Measurements from ENCODE around the gene CPEB4.
A peak's percentile ranks its signal among the peaks of the same experiment; 100 is the strongest.

CPEB4 gene

DNA sequence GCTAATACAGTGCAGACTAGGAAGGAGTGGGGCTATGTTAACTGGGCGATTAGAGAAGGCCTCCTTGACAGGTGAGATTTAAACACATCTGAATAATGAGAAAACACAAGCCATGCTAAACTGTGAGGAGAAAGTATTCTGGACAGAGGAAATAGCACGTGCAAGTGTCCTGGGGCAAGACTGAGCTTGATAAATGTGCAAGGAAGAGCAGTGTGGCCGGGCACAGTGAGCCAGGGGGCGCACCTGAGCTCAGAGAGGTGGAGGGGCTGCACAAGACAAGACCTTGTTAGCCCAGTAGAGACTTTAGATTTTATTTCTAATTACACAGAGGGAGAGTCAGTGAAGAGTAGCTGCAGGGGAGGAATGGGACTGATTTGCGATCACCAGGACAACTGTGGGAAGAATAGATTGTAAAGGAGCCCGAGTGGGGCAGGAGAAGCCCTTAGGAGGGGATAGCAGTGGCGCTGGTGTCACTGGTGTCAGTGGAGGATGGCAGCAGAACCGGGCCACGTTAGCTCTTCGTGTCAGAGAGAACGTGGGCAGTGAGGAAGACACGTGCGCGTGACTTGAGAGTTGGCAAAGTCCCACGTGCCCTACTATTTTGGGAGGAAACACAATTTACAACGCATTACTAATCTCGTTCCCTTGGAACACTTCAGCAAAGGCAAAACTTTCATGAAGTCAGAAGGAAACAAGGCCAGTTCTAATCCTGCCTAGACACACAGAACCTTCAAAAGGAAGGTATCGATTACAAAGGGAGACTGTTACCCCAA is 82.9 kb downstream of the CPEB4 start:
- Histone ChIP-seq H3K4me2 (ENCODE audit: low read length, poor library complexity, severe bottlenecking) (no peak overlapping the region), H3K4me3 (ENCODE audit: insufficient read depth in 1 of 2, low read depth in 1 of 2, low read length in 2 of 2) (no peak overlapping the region), H2BK5ac (ENCODE audit: low read depth, low read length, poor library complexity, severe bottlenecking) (no peak overlapping the region), H3K27ac (ENCODE audit: low read length, poor library complexity, severe bottlenecking) (no peak overlapping the region), H2AFZ (ENCODE audit: low read depth, low read length) (no peak overlapping the region), H3K9ac (ENCODE audit: low read length) (no peak overlapping the region), H3K18ac (ENCODE audit: low read depth in 1 of 2, low read length in 2 of 2) (peak overlapping the region in 1 of 2 experiments; percentile 7), H3K36me3 (ENCODE audit: control insufficient read depth in 1 of 2, insufficient read depth in 2 of 2, low read depth in 1 of 2, low read length in 2 of 2) (no peaks in the 10 kb centered on the region), H3K23ac (ENCODE audit: low read length in 2 of 2) (no peak overlapping the region), H2BK15ac (ENCODE audit: low read depth, poor library complexity, severe bottlenecking) (peak overlapping the region; percentile 96), H4K91ac (ENCODE audit: low read length) (peak overlapping the region; percentile 82), H3K79me1 (replicated peaks; ENCODE audit: low read length, poor library complexity, severe bottlenecking) (no peaks in the 10 kb centered on the region), H3K27me3 (ENCODE audit: control insufficient read depth in 1 of 2, insufficient read depth in 1 of 2, low read length in 2 of 2) (peaks cover 0 to 8% of the 10 kb centered on the region in 2 experiments), H3K4me1 (ENCODE audit: control insufficient read depth, insufficient read depth, low read depth, low read length) (peaks cover 18% of the 10 kb centered on the region), H2AK5ac (ENCODE audit: low read length, severe bottlenecking) (no peak overlapping the region), H2BK120ac (ENCODE audit: low read depth, low read length) (no peak overlapping the region), H4K8ac (ENCODE audit: low read length) (no peak overlapping the region), H3K9me3 (ENCODE audit: control insufficient read depth, low read length) (no peaks in the 10 kb centered on the region), H3K4ac (ENCODE audit: low read depth in 1 of 2, low read length in 2 of 2) (peak overlapping the region in 1 of 2 experiments; percentile 77), H3K14ac (ENCODE audit: low read length in 2 of 2) (no peak overlapping the region), H2BK12ac (ENCODE audit: low read length in 2 of 2) (peak overlapping the region; percentile 43 to 52)
- WGBS = 96% methylated on average over 17 of the region's 18 CpGs
- no peak for DNase-seq

DNA sequence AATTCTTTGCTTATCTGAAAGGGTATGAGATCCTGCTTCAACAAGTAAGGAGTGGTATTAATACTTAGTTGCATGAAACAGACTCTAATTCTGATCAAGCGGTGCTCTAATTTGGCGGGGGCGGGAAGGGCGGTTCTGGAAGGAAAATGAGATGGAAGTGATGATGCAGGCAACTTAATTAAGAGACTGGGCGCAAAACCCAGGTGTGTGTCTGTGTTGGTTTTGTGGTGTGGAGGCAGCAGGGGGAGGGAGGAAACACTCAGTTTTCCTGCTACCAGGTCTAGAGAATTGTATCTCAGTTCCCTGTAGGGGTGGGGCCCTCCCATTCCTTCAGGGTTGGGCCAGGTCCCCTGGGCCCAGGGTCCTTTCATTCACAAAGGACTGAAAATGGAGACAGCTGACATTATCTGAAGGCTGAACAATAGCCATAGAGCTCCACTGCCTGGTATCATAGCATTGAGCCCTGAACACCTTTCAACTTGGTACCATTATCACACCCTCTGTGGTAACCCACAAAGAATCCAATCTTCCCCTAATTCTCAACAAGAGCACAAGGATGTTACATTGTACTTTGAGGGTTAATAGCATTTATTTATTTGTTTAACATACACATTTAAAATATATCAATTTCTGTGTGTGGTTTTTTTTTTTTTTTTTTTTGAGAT is 83.7 kb downstream of the CPEB4 start:
- no peaks in the 10 kb centered on the region for H3K79me1 ChIP-seq (replicated peaks; ENCODE audit: low read length, poor library complexity, severe bottlenecking)
- H2AFZ ChIP-seq (ENCODE audit: low read depth, low read length) = no peak overlapping the region
- peaks cover 0 to 8% of the 10 kb centered on the region in 2 experiments for H3K27me3 ChIP-seq (ENCODE audit: control insufficient read depth in 1 of 2, insufficient read depth in 1 of 2, low read length in 2 of 2)
- peak overlapping the region in 1 of 2 experiments; percentile 0 for H3K18ac ChIP-seq (ENCODE audit: low read depth in 1 of 2, low read length in 2 of 2)
- H3K4me2 ChIP-seq (ENCODE audit: low read length, poor library complexity, severe bottlenecking) = no peak overlapping the region
- no peak overlapping the region for H2BK5ac ChIP-seq (ENCODE audit: low read depth, low read length, poor library complexity, severe bottlenecking)
- no peak overlapping the region for H3K23ac ChIP-seq (ENCODE audit: low read length in 2 of 2)
- H3K36me3 ChIP-seq (ENCODE audit: control insufficient read depth in 1 of 2, insufficient read depth in 2 of 2, low read depth in 1 of 2, low read length in 2 of 2) = no peaks in the 10 kb centered on the region
- H4K91ac ChIP-seq (ENCODE audit: low read length) = no peak overlapping the region
- peak overlapping the region in 1 of 2 experiments; percentile 31 for H2BK12ac ChIP-seq (ENCODE audit: low read length in 2 of 2)
- DNase-seq = no peak
- peak overlapping the region in 1 of 2 experiments; percentile 77 for H3K4ac ChIP-seq (ENCODE audit: low read depth in 1 of 2, low read length in 2 of 2)
- H2BK15ac ChIP-seq (ENCODE audit: low read depth, poor library complexity, severe bottlenecking) = no peak overlapping the region
- H4K8ac ChIP-seq (ENCODE audit: low read length) = no peak overlapping the region
- no peak overlapping the region for H2AK5ac ChIP-seq (ENCODE audit: low read length, severe bottlenecking)
- H3K9me3 ChIP-seq (ENCODE audit: control insufficient read depth, low read length) = no peaks in the 10 kb centered on the region
- no peak overlapping the region for H3K14ac ChIP-seq (ENCODE audit: low read length in 2 of 2)
- WGBS = over 99% methylated on average over 5 of the region's 5 CpGs
- no peak overlapping the region for H3K27ac ChIP-seq (ENCODE audit: low read length, poor library complexity, severe bottlenecking)
- no peak overlapping the region for H3K4me3 ChIP-seq (ENCODE audit: insufficient read depth in 1 of 2, low read depth in 1 of 2, low read length in 2 of 2)
- no peak overlapping the region for H3K9ac ChIP-seq (ENCODE audit: low read length)
- H2BK120ac ChIP-seq (ENCODE audit: low read depth, low read length) = no peak overlapping the region
- H3K4me1 ChIP-seq (ENCODE audit: control insufficient read depth, insufficient read depth, low read depth, low read length) = peaks cover 18% of the 10 kb centered on the region

DNA sequence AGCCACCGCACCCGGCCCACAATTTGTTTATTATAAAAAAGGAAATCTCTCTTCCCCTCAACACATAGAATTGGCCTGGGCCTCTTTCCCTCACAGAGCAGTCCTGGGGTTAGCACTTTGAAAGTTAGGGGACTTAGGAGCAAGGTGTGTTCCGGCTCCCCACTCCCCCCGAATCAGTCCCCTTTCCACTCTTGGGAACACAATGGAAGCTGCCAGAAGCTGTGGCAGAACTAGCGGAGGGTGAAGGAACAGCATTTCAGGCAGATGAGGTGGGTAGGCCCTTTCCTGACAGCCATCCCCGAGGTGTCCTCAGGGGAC is 84.4 kb downstream of the CPEB4 start:
- H2BK120ac ChIP-seq (ENCODE audit: low read depth, low read length) = peak overlapping the region; percentile 66
- peak overlapping the region; percentile 30 for H2AFZ ChIP-seq (ENCODE audit: low read depth, low read length)
- H3K9me3 ChIP-seq (ENCODE audit: control insufficient read depth, low read length) = no peaks in the 10 kb centered on the region
- H2BK5ac ChIP-seq (ENCODE audit: low read depth, low read length, poor library complexity, severe bottlenecking) = no peak overlapping the region
- peak overlapping the region in 1 of 2 experiments; percentile 70 for H2BK12ac ChIP-seq (ENCODE audit: low read length in 2 of 2)
- peak overlapping the region; percentile 62 for H4K8ac ChIP-seq (ENCODE audit: low read length)
- peaks cover 0 to 8% of the 10 kb centered on the region in 2 experiments for H3K27me3 ChIP-seq (ENCODE audit: control insufficient read depth in 1 of 2, insufficient read depth in 1 of 2, low read length in 2 of 2)
- H3K18ac ChIP-seq (ENCODE audit: low read depth in 1 of 2, low read length in 2 of 2) = peak overlapping the region; percentile 1 to 90
- peak overlapping the region; percentile 72 for H3K4me2 ChIP-seq (ENCODE audit: low read length, poor library complexity, severe bottlenecking)
- DNase-seq = no peak
- no peaks in the 10 kb centered on the region for H3K36me3 ChIP-seq (ENCODE audit: control insufficient read depth in 1 of 2, insufficient read depth in 2 of 2, low read depth in 1 of 2, low read length in 2 of 2)
- peak overlapping the region in 1 of 2 experiments; percentile 78 for H3K14ac ChIP-seq (ENCODE audit: low read length in 2 of 2)
- peaks cover 18% of the 10 kb centered on the region for H3K4me1 ChIP-seq (ENCODE audit: control insufficient read depth, insufficient read depth, low read depth, low read length)
- peak overlapping the region; percentile 79 for H3K9ac ChIP-seq (ENCODE audit: low read length)
- no peak overlapping the region for H4K91ac ChIP-seq (ENCODE audit: low read length)
- H3K27ac ChIP-seq (ENCODE audit: low read length, poor library complexity, severe bottlenecking) = no peak overlapping the region
- 76% methylated on average over 4 of the region's 6 CpGs for WGBS
- H2BK15ac ChIP-seq (ENCODE audit: low read depth, poor library complexity, severe bottlenecking) = no peak overlapping the region
- peak overlapping the region; percentile 45 to 77 for H3K4me3 ChIP-seq (ENCODE audit: insufficient read depth in 1 of 2, low read depth in 1 of 2, low read length in 2 of 2)
- H2AK5ac ChIP-seq (ENCODE audit: low read length, severe bottlenecking) = peak overlapping the region; percentile 57
- no peak overlapping the region for H3K23ac ChIP-seq (ENCODE audit: low read length in 2 of 2)
- H3K79me1 ChIP-seq (replicated peaks; ENCODE audit: low read length, poor library complexity, severe bottlenecking) = no peaks in the 10 kb centered on the region
- no peak overlapping the region for H3K4ac ChIP-seq (ENCODE audit: low read depth in 1 of 2, low read length in 2 of 2)

DNA sequence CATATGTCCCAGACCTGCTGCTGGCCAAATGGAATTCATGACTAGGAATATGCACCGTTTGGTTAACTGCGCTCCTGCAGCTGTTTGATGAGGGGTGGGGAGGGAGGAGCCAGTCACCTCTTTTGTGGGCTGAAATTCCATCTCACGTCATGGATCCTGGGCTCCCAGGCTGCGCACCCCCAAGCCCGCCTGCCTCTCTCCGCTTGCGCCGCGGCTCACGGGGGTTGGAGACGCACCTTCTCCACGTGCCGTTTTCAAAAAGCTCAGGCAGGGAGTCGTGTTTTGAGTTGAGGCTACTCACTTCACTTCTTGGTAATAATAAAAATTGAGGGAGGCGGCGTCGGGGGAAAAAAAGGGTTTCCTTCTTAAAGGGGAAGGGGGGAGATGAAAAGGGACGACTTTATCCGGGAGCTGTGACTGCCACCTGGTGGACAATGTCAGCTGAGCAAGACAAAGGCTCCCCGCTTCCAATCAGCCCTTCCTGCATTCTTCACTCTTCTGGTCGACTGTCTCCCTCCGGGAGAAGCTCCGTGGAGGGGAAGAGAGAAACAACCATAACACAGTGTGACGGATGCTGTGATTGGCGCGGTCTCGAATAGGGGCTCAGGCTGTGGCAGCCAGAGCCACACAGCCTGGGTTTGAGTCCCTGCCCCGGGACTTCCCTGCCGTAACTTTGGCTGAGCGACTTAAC is 84.9 kb downstream of the CPEB4 start:
- Histone ChIP-seq H4K8ac (ENCODE audit: low read length) (peak overlapping the region; percentile 81), H2BK5ac (ENCODE audit: low read depth, low read length, poor library complexity, severe bottlenecking) (no peak overlapping the region), H3K18ac (ENCODE audit: low read depth in 1 of 2, low read length in 2 of 2) (peak overlapping the region; percentile 1 to 90), H3K27me3 (ENCODE audit: control insufficient read depth in 1 of 2, insufficient read depth in 1 of 2, low read length in 2 of 2) (peaks cover 0 to 8% of the 10 kb centered on the region in 2 experiments), H3K27ac (ENCODE audit: low read length, poor library complexity, severe bottlenecking) (no peak overlapping the region), H3K14ac (ENCODE audit: low read length in 2 of 2) (peak overlapping the region in 1 of 2 experiments; percentile 78), H2BK15ac (ENCODE audit: low read depth, poor library complexity, severe bottlenecking) (peak overlapping the region; percentile 15), H2BK12ac (ENCODE audit: low read length in 2 of 2) (peak overlapping the region in 1 of 2 experiments; percentile 87), H3K79me1 (replicated peaks; ENCODE audit: low read length, poor library complexity, severe bottlenecking) (no peaks in the 10 kb centered on the region), H3K4me3 (ENCODE audit: insufficient read depth in 1 of 2, low read depth in 1 of 2, low read length in 2 of 2) (peak overlapping the region; percentile 45 to 77), H3K4me2 (ENCODE audit: low read length, poor library complexity, severe bottlenecking) (peak overlapping the region; percentile 72), H2AFZ (ENCODE audit: low read depth, low read length) (peak overlapping the region; percentile 92), H3K9me3 (ENCODE audit: control insufficient read depth, low read length) (no peaks in the 10 kb centered on the region), H3K23ac (ENCODE audit: low read length in 2 of 2) (no peak overlapping the region), H3K36me3 (ENCODE audit: control insufficient read depth in 1 of 2, insufficient read depth in 2 of 2, low read depth in 1 of 2, low read length in 2 of 2) (no peaks in the 10 kb centered on the region), H2BK120ac (ENCODE audit: low read depth, low read length) (no peak overlapping the region), H4K91ac (ENCODE audit: low read length) (peak overlapping the region; percentile 19), H2AK5ac (ENCODE audit: low read length, severe bottlenecking) (no peak overlapping the region), H3K9ac (ENCODE audit: low read length) (peak overlapping the region; percentile 79), H3K4me1 (ENCODE audit: control insufficient read depth, insufficient read depth, low read depth, low read length) (peaks cover 18% of the 10 kb centered on the region), H3K4ac (ENCODE audit: low read depth in 1 of 2, low read length in 2 of 2) (peak overlapping the region in 1 of 2 experiments; percentile 37)
- peak; percentile 81 for DNase-seq
- 24% methylated on average over 29 of the region's 30 CpGs for WGBS
